Omental fat pad (tissue), 4 donors: ENCODE measurements around the gene MIA3. TPM values are rescaled to one million over a fixed set of nuclear protein-coding genes. Genes with fewer than 3 reads are reported as not detected.

Source experiments
- ATAC-seq: fragments of 150-250 bp; one replicate; pipeline ENCODE4 v1.9.1; 2016; ENCODE audit warnings: mild to moderate bottlenecking, moderate library complexity; ENCODE audit not compliant: low FRiP score
- DNase-seq: peaks from one replicate; pipeline ENCODE4 v3.0.0-alpha.2; 2019; ENCODE audit warnings: low spot score
- CTCF ChIP-seq, 3 donors: fragments of 450-650 bp; IDR thresholded peaks; one replicate each; pipeline ENCODE4 v1.5.1; 2016 to 2017; ENCODE audit warnings: antibody characterized with exemption in 3 of 3, mild to moderate bottlenecking in 3 of 3, moderate library complexity in 2 of 3
- total RNA-seq, 4 donors: library from RNA; depleted of rRNA; stranded (reverse); fragments of >200 nt; gene quantifications; one replicate each; pipeline ENCODE4 v1.1.0, GENCODE V29; 2016

The MIA3 gene
- total RNA-seq, 4 donors from 2014 or later = 33.3 to 98.2 (median 52.4) TPM

- DNase-seq = no peak
- ATAC-seq = peak; percentile 31
- TF ChIP-seq CTCF (IDR thresholded peaks at IDR 0.05) = no peak
Measured at GRCh38 chr1:222711319-222712252, 93.7 kb downstream of the MIA3 start.

GRCh38 chr1:222712253-222713090 is 94.6 kb downstream of the MIA3 start, which contains the start of the genes AIDA and BROX:
Gene AIDA (minus strand): TSS chr1:222712491. CDS start chr1:222712317, 174 bp downstream.
Gene BROX (plus strand): TSS chr1:222712564. CDS start chr1:222715700, 3,136 bp downstream.
- peak; percentile 87 for ATAC-seq
- no peak for TF ChIP-seq CTCF (IDR thresholded peaks at IDR 0.05)

GRCh38 chr1:222713091-222713961 is 95.4 kb downstream of the MIA3 start:
- peak; percentile 58 for DNase-seq

More at GRCh38 chr1:222712253-222713090, 94.6 kb downstream of the MIA3 start, which contains the start of the genes AIDA and BROX:
- peak; percentile 88 for DNase-seq

GRCh38 chr1:222716393-222716792 is 98.5 kb downstream of the MIA3 start:
- ATAC-seq (no peak), DNase-seq (no peak)
- no peak for TF ChIP-seq CTCF (IDR thresholded peaks at IDR 0.05)

More at GRCh38 chr1:222713091-222713961, 95.4 kb downstream of the MIA3 start:
- TF ChIP-seq CTCF (IDR thresholded peaks at IDR 0.05) = no peak
- ATAC-seq = peak; percentile 87

Other genes starting within 250 kb of the MIA3 start
- gene HHIPL2, start 70.0 kb upstream of the MIA3 start, total RNA-seq = under 1 TPM in 1 of 4 donors, not detected in 3; 0.31 TPM
- gene TAF1A, start 28.2 kb upstream of the MIA3 start, total RNA-seq = 10 to 100 TPM in 2 of 4 donors, 1 to 10 TPM in 2; 4.1 to 11.4 (median 8.3) TPM
- gene AIDA, start 94.4 kb downstream of the MIA3 start, total RNA-seq = 100 to 1,000 TPM in 2 of 4 donors, 10 to 100 TPM in 2; 66.7 to 117 (median 88.4) TPM
- 10 to 100 TPM; 23.9 to 53.3 (median 39.8) TPM for gene BROX, start 94.5 kb downstream of the MIA3 start, total RNA-seq
- gene FAM177B, start 119.1 kb downstream of the MIA3 start, total RNA-seq = 1 to 10 TPM in 1 of 4 donors, not detected in 3; 1.1 TPM
- 10 to 100 TPM; 10.1 to 59.9 (median 18.4) TPM for gene DISP1, start 196.9 kb downstream of the MIA3 start, total RNA-seq